Measurements from ENCODE around the gene CFAP20.
"Not testable (repeated sequence)": the region's sequence is repeated elsewhere in the genome, so short reads cannot be mapped to it uniquely, and the experiment has no call there.

Gene CFAP20

DNA sequence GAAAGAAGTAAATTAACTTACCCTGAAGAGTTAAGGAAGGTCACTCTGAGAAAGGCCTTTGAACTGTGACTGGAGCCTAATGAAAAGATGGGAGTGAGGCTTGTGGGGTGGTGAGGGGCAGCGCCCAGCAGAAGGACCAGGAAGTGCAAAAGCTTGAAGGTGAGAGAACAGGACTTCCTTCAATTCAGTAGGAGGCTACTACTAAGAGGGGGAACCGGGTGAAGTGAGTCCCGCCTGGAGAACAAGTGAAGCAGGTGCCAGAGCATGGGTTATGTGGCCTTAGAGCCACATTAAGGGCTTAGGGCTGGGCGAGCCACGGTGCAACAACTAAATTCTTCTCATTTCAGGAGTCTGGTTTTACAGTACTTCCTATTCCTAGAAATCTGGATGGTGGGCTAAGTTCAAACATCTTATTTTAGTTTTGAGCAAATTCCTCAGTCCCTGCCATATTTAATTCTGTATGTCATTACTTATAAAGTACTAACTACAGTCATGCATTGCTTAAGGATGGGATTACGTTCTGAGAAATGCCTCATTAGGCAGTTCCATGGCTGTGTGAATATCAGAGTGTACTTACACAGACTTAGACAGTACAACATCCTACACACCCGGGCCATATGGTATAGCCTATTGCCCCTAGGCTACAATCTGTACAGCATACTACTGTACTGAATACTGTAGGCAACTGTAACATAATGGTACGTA, 5.1 kb downstream of the CFAP20 start:
- DNase-seq = no peak

DNA sequence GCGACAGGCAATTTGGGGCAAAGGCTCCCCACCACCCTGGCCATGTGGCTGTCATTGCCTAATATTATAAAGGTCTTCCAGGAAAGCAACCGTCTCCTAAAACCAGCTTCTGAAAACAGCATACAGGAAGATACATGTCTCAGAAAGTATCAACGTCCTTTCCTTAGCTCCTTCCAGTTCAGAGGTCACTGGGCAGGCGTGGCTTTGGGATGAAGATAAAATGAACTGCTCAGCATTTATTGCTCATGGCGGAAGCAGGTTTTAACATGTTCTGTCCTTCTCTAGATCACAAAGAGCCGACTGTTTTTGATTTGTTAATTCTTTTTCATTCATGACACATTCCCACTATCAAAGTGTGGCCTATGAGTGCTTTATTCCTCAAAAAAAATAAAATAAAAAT, 8.0 kb downstream of the CFAP20 start:
- DNase-seq = no peak

DNA sequence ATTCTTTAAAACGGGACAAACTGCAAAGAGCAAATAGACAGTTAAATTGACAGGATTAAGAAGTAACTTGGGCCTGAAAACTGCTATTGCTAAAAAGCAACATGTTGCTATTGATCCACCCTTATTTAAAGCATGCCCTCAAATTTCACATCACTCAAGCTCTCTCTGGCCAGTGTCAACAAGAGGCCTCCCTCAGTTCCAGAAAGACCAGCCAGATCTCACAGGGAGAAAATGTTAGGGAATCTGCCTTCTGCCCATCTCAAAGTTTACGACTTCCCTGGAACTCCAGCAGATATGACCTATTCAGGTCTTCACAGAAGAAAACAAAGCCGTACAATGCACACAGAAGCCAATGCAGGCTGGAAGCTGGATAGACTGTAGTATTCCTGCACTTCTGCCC, 8.9 kb downstream of the CFAP20 start:
- no peak for DNase-seq

DNA sequence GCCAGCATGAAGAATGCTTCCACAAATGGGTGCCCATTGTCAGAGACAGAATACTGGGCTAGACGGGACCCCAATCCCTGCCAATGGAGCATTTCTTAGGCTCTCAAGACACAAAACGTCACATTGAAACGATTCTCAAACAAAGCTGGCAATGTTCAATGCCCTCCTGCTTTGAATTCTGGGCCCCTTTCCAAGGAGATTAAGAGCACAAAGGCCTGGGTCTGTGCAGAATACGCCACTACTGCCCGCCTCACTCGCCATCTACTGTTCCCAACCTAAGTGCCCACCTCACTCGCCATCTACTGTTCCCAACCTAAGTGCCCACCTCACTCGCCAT, 9.7 kb downstream of the CFAP20 start:
- peak; percentile 7 for DNase-seq

DNA sequence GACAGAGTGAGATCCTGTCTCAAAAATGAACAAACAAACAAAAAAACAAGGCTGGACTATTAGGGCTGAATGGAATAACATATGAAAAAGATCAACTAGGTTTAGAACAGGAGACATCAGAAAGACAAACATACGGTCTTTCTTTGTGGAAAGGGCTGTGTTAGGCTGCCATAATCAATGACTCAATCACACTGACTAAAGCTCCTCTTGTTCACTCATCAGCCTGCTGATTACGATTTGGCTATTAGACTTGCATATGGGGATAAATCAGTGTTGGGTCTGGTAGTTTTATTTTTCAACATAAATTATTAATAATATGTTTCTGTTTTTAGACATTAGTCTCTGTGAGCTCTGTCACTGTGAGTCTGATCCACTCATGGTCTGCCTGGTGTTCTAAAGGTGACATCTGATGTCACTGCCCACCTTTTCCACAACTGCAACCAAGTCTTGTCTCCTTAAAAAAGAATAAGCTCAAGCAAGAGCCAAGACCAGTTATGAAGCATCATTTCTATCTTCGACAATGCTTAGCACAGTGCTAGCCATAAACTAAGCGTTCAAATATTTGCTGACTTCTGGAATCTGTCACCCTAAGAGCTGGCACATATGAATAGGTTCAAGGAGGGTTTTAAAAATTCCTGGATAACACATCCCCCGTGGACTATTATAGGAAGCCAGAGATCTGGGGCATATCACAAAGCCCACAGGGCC, 10.2 kb downstream of the CFAP20 start:
- no peak for DNase-seq

DNA sequence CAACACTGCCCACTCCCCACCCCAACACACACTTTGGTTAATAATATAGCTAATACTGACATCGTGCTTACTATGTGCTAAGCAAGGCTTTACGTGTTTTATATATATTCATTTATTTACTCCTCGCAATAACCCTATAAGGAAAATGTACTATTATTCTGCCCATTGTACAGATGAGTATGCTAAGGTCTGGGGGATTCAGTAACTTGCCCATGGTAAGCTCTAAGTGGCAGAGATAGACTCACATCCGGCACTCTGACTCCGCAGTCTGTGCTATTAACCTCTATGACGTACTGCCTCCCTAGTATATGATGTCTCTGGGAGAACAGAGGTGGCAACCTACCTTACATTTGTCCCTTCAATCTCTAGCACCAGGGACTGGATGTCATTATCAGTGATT, 12.7 kb downstream of the CFAP20 start:
- DNase-seq = no peak

DNA sequence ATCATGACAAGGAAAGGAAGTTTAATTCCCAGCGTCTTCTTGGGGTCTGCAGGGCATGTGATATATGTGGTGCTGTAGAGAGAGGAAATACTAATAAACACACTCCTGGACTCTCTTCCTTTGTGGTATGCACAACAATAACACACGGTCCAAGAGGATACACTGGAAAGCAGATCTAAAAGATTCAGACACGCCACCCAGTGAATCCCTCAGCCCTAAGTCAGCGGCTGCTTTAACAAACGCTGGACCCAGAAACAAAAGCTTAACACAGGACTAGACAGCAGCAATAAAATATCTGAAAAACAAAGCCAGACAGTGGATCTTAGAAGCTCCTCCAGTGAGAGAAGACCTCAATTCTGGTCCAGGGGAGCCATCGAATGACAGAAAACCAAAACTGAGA, 13.1 kb downstream of the CFAP20 start:
- DNase-seq = no peak

DNA sequence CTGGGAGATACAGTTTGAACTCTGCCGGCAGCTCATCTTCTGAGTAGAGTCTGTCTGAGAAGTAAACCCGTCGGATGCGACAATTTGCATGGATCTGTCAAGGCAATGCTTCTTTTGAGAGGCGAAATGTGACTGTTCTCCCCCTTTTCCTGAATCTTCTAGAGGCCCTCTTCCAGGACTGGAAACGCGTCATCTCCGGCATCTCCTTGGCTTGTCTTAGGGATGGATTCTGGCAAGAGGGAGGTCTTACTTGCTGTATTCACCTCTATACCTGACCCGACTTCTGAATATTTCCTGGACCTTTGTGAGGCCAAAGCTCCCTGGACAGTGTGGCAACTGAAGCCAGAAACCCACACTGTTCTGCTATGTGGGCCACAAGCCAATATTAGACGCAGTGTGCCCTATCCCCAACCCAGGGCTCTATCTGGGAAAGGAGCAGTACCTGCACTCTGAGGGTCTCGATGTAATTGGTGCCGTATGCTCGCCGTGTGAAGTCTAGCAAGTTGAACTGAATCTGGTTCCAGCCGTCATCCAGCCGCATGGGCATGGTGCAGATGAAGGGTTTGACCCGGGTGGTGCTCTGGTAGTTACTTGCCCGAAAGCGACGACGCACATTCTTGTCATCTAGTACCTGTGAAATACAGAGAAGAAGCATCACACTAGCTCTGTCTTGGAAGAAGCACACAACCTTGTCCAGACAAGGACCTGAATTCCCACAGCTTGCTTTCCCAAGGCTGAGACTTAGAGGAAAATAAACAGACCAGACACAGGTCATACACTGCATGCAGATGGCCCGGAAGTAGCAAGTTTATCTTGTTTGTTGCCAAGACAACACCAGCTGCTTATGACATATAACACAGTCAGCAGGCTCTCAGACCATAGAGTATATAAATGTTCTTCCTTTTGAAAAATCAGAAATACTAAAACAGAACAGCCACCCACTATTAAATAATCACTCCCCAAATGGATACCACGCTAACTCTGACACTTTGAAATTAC, 14.1 kb downstream of the CFAP20 start:
- no peak for DNase-seq

DNA sequence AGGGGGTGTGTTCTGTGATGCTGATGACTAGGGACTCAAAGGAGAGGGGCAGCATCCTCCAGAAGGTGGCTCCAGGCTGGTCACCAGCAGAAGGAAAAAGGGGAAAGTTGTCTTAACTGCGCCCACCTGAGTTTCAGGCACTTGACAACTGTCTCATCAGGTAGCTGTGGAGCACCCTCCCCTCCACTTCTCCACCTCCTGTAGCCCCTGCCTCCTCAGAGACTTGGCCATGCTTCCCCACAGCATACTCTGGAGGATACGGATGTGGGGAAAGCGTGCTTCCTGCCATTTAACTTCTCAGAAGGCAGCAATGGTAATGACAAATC, 17.9 kb downstream of the CFAP20 start:
- no peak for DNase-seq

DNA sequence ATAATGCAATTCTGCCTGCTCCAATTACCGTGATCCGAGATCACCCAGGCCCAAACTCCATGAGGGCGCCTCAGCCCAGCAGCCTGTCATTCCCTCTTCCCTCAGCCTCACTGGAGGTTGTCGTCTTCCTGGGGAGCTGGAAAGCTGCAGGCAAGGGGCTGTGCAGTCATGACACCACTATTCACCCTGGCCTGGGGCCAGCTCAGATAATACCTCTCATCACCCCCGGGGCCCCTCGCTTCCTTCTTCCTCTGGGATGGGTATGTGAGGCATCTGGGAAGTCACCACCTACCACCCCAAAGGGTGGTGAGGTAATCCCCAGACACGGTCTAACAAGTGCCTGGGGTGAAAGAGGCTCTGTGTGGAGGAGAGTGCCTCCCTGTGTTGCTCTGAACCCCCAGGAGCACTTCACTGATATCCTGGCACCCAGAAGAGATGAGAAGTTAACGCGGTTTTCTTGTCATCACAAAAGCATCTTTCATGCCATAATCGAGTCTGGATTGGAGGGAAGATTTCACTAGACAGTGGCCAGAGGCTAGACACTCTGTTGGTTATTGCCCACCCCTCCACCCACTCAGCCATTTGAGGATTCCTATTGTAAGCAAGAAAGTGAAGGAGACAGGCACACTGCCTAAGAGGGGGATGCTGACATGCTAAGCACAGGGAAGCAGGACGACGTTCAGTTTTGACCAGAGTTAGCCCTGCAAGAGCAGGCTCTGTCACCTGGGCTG, 18.4 kb downstream of the CFAP20 start:
- DNase-seq = no peak

DNA sequence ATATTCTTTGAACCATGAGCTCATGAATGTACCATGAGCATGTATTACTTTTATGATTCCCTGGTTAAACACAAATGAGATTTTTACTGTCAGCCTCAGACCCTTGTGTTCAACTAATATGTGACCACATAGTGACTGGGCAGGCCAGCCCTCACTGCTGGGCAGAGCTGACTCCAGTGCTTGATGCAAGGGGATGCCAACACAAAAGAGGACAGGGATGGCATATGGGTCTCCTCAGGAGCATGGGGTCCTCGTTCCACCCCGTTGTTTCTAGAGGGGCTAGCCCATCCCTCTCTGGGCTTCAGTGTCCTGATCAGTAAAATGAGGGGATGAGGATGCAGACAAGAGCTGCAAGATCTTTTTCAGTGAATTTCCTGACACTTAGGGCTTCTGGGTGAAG, 19.3 kb downstream of the CFAP20 start:
- DNase-seq = no peak

DNA sequence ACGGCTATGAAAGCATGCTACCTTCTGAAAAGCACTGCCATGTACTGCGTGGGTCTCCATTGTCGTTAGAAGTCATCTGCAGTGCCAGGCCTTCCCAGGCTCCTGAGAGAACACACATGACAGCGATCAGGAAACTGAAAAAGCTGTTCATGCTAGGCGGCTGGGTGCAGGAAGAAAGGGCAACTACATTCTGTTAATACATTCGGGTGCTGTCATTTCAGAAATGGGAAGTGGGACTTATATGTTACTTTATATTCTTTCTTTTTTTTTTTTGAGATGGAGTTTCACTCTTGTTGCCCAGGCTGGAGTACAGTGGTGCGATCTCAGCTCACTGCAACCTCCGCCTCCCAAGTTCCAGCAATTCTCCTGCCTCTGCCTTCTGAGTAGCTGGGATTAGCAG, 19.9 kb downstream of the CFAP20 start:
- no peak for DNase-seq

DNA sequence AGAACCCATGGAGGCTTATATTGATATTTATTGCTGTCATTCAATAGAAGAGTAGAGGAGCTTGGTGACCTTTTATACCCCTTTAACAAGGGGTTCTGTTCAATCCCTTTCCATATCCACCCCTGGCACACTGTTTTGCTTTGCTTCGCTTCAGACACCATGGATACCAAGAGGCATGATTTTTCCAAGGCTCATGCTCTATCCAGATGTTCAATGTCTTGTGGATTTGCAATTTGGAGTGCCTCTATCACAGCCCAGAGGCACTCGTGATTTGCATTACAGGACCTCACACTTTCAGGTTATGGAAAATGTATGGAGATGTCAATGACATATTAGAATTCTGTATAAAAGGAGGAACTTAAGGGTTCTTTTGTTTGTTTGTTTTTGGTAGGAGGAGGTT, 21.5 kb downstream of the CFAP20 start:
- DNase-seq = no peak

DNA sequence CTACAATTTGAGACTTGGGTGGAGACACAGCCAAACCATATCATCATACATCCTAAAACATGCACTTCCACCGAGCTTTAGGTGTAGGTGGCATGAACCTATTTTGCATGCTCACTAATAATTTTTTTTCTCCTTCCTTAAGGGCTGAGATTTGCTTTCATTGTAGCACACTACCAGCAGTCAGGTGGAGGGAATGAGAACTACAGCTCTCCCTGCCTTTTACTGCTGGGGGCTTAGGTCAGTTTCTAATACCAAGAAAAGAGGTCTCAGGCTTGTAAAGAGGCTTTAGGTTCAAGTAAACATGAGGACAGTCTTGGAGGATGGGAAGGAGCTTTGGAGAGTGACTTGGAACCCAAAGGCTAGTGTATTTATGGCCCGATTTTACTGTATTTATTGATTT, 22.0 kb downstream of the CFAP20 start:
- no peak for DNase-seq

DNA sequence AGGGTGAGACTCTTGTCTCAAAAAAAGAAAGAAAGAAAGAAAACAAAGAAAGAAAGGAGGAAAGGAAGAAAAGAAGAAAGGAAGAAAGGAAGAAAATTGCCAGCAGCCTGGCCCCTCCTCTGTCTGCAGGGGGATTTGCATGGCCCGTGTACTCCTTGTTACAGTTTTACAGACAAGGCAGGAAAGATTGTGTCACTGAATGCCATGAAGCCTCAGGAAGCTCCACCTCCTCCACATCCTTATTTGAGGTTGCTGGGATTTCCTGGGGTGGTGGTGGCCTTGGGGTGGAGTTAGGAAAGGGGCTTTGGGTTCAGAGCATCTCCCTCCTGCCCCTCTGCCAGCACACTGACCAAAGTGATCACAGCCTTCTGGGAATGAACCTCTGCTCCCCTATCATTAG, 23.6 kb downstream of the CFAP20 start:
- no peak for DNase-seq

DNA sequence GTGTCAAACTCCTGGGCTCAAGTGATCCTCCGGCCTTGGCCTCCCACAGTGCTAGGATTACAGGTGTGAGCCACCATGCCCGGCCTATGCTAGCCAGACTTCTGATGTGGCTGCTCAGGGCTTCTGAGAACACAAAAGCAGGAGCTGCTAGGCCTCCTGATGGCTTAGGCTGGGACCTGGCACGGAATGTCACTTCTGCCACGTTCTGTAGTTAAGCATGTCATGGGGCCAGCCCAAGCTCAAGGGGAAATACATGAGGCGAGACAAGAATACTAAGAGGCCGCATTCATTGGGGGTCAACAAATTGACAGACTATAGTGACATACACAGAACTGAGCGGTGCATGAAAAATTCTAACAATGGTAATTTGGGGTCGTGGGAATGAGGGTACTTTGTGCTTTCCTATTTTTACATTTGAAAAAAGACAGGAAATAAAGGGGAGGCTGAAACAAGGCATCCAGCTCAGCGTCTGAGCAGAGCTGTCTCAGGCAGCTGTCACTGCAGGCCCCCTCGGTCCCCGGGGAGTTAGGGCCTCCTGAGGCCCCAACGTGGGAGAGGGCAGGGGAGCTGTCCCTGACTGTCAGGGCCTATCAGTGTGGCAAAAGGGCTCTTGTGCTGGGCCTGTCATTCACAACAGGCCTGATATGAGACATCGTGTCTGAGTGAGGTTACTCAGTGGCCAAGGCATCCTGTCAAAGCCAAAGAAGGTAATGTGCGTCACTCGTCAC, 26.4 kb downstream of the CFAP20 start:
- DNase-seq = no peak

DNA sequence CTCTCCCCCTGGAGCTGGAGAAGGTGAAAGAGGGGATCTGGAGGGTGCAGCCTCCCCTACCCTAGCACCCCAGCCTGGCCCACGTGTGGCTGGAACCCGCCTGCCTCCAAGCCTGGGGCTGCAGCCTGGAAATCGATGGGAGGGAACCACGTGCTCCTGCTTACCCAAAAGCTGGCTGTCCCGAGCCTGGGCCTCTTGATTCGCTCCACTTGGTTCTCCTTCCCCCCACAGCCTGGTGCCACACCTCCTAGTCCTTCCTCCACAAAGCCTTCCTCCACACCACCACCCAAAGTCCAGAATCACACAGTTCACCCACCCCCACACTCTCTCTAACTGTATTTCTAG, 29.3 kb downstream of the CFAP20 start:
- DNase-seq = no peak

DNA sequence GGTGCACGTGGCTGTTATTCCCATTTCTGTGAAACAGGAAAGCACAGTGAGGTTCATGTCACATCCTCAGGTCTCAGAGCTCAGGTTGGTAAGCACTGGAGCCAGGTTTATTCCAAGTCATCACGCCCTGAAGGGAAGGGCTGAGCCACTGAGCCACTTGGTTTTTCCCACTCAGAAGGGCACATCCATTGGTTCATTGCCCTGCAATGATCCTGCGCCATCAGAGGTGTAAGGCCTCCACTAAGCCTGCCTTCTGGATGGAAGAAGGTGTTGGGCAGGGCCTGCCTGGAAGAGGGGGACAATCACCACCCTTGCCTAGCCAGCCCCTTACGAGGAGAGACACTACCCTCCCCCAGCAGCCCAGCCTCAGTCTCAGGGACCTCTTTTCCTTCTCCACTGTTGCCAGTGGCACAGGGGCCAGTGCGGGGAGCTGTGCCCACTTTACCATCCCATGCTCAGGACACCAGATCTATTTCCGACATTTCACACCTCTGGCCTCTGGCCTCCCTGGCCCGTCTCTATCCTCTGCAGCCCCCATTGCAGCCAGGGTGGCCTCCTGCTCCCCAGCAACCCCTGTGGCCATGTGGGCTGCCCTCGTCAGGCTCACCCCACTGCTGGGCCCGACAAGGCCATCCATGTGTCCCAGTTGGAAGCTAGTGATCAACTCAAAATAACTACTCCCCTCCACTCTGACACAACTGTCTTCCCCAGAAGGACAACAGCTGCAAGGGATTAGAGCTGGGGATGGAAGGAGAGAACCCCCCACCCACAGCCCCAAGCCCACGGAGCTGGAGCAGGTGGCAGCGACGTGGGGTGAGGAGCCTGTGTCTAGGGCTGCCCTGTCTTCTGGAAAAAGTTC, 29.9 kb downstream of the CFAP20 start:
- no peak for DNase-seq

DNA sequence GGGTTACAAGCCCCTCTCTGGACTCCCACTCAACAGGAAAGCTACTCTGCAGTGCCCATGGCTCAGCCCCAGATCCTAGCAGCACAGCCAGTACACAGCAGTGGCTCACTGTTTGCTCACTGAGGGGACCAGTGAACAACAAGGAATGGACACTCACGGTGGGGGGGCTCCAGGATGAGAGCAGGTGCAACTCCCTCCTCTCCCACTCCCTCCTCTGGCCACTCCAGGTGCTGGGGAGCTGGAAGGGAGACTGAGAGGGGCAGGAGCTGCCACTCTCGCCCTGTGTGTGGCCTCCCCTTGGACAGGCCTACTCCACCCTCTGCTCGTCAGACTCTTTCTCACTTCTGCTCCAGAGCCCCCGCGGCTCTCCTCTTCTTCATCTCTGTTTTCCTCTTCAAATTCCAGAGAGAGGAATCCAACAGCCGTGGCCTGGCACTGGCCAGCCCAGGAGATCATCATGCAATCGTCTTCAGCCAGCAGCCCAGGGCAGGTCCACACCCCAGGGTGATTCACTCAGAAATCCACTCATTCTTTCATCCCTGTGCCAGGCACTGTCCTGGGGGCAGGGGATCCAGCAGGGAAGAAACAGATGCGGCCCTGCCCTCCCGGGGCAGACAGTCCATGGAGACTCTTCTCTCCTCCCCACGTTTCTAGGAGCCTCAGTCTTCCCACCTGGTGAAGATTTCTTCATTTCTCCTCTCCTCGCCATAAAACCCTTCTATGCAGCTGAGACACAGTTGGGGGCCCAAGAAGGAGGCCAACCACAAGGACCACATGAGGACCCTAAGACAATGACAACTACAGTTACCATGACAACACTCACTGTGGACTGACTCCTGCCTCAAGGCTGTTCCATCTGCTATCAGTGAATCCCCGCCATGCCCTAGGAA, 30.7 kb downstream of the CFAP20 start:
- no peak for DNase-seq

DNA sequence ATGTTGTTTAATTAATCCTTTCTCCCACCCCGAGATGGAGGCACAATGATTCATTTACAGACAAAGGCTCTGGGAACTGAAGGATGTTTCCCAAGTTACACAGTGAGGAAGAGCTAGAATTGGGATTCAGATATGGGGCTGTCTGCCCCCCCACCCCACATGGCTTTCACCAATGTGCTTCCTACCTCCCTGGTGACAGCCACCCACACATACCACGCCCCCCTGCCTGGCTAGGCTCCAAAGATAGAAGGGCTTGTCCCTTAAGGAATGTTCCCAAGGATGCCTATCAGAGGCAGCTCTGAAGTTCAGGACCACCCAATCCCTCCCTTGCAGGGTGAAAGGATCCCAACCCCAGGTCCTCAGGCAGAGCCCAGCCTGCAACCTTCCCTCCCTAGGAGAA, 32.9 kb downstream of the CFAP20 start:
- no peak for DNase-seq

DNA sequence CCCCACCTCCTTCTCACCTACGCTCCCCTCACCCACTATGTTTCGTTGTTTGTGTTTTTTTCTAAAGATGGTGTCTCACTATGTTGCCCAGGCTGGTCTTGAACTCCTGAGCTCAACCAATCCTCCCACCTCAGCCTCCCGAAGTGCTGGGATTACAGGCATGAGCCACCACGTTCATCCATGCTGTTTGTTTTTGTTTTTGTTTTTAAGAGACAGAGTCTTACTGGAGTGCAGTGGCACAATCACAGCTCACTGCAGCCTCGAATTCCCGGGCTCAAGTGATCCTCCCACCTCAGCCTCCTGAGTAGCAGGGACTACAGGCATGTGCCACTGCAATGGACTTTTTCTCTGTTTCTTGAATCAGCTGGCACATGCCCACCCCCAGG, 33.6 kb downstream of the CFAP20 start:
- not testable (repeated sequence) for DNase-seq

Data from NCI-H2029 treated with DMSO at 0.1 percent for 48 hours (cell line).